Gastroesophageal sphincter (tissue), 4 donors: ENCODE results near the gene ANO2. TPM values are rescaled to one million over a fixed set of nuclear protein-coding genes. Genes with fewer than 3 reads are reported as not detected.

Source experiments
- ATAC-seq: fragments of 150-250 bp; one replicate; pipeline ENCODE4 v1.9.1; 2016; ENCODE audit warnings: mild to moderate bottlenecking, moderate library complexity
- H3K27ac ChIP-seq, 4 donors: fragments of 200-600 bp; sonication (generic) in 3 of 4; 1 replicate in 3 of 4; 2 replicates in 1 of 4; pipeline ENCODE4 v1.5.1; 2016 to 2019
- H3K27me3 ChIP-seq: fragments of 200-600 bp; sonication (generic); one replicate; pipeline ENCODE4 v1.5.1; 2019
- H3K36me3 ChIP-seq, 2 donors: fragments of 200-600 bp; sonication (generic); one replicate each; pipeline ENCODE4 v1.5.1; 2019; ENCODE audit warnings: control low read depth in 1 of 2
- H3K4me1 ChIP-seq, 3 donors: fragments of 200-600 bp; sonication (generic); 1 replicate in 2 of 3; 2 replicates in 1 of 3; pipeline ENCODE4 v1.5.1; 2016 to 2019; ENCODE audit warnings: control low read depth in 2 of 3
- H3K4me3 ChIP-seq, 2 donors: fragments of 200-600 bp; sonication (generic); one replicate each; pipeline ENCODE4 v1.5.1; 2019; ENCODE audit warnings: mild to moderate bottlenecking in 1 of 2, moderate library complexity in 1 of 2
- H3K9me3 ChIP-seq, 3 donors: fragments of 200-600 bp; sonication (generic); one replicate each; pipeline ENCODE4 v1.5.1; 2017 to 2019; ENCODE audit warnings: control low read depth in 2 of 3
- EP300 ChIP-seq: sonication (generic); formaldehyde crosslinking; IDR thresholded peaks from one replicate; pipeline ENCODE4 v1.6.1; 2017; ENCODE audit warnings: antibody characterized with exemption, mild to moderate bottlenecking
- POLR2A ChIP-seq, 2 donors: fragments of 450-650 bp; IDR thresholded peaks; one replicate each; pipeline ENCODE4 v1.6.1; 2017; ENCODE audit warnings: antibody characterized with exemption in 2 of 2, mild to moderate bottlenecking in 2 of 2, moderate library complexity in 1 of 2
- POLR2AphosphoS5 ChIP-seq: sonication (generic); formaldehyde crosslinking; IDR thresholded peaks from one replicate; pipeline ENCODE4 v1.6.1; 2017; ENCODE audit warnings: antibody characterized with exemption
- WGBS, 2 donors: methylation state at CpG; one replicate each; pipeline ENCODE4 v1.1.5; 2018; ENCODE audit warnings: low coverage in 1 of 2; 5-methylcytosine and 5-hydroxymethylcytosine counted together
- total RNA-seq, 4 donors: library from RNA; depleted of rRNA; stranded (reverse); fragments of >200 nt; gene quantifications; one replicate each; pipeline ENCODE4 v1.1.0, GENCODE V29; 2016
- TF ChIP-seq, protein P1 (sequence below), 4 experiments: fragments of 200-600 bp in 2 of 4; fragments of 450-650 bp in 2 of 4; sonication (generic) in 1 of 4; IDR thresholded peaks; one replicate each; pipeline ENCODE4 v1.5.1; 2017 to 2019; ENCODE audit warnings: antibody characterized with exemption in 4 of 4, mild to moderate bottlenecking in 2 of 4, moderate library complexity in 2 of 4

Gene ANO2
- total RNA-seq, 4 donors from 2014 or later = 3.1 to 10.9 (median 6.7) TPM

DNA sequence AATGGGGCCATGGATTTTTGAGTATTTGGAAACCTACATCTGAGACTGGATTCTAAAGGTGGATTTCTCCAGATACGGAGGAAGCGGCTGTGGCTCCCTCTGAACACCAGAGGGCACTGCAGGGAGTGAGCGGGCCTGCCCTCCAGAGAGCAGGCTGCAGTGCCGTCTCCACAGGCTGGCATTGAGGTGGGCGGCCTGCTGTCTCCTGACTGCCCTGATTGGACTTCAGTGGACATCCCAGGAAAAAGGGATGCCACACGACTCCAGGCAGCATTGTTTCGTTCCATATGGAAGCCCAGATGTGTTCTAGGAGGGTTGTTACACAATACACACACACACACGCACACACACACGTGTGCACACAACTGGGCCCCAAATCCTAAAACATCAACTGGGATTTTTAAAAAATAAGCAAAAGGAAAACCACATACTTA lies 20.9 kb upstream of the ANO2 start:
- Histone ChIP-seq H3K9me3 (no peaks in the 10 kb centered on the region), H3K4me1 (no peaks in the 10 kb centered on the region), H3K4me3 (no peak overlapping the region), H3K27me3 (no peaks in the 10 kb centered on the region), H3K36me3 (peaks cover 0 to 6% of the 10 kb centered on the region in 2 donors), H3K27ac (no peak overlapping the region)
- 60 to 63% methylated on average over 2 to 4 of the region's 9 CpGs for WGBS, 2 donors
- peak; percentile 69 for ATAC-seq
- TF ChIP-seq POLR2A (IDR thresholded peaks at IDR 0.05) (no peak), EP300 (no peak)
- TF ChIP-seq, protein P1, sequence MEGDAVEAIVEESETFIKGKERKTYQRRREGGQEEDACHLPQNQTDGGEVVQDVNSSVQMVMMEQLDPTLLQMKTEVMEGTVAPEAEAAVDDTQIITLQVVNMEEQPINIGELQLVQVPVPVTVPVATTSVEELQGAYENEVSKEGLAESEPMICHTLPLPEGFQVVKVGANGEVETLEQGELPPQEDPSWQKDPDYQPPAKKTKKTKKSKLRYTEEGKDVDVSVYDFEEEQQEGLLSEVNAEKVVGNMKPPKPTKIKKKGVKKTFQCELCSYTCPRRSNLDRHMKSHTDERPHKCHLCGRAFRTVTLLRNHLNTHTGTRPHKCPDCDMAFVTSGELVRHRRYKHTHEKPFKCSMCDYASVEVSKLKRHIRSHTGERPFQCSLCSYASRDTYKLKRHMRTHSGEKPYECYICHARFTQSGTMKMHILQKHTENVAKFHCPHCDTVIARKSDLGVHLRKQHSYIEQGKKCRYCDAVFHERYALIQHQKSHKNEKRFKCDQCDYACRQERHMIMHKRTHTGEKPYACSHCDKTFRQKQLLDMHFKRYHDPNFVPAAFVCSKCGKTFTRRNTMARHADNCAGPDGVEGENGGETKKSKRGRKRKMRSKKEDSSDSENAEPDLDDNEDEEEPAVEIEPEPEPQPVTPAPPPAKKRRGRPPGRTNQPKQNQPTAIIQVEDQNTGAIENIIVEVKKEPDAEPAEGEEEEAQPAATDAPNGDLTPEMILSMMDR (IDR thresholded peaks at IDR 0.05) = peak in 3 of 4 experiments; percentile 50 to 78 (median 62)

DNA sequence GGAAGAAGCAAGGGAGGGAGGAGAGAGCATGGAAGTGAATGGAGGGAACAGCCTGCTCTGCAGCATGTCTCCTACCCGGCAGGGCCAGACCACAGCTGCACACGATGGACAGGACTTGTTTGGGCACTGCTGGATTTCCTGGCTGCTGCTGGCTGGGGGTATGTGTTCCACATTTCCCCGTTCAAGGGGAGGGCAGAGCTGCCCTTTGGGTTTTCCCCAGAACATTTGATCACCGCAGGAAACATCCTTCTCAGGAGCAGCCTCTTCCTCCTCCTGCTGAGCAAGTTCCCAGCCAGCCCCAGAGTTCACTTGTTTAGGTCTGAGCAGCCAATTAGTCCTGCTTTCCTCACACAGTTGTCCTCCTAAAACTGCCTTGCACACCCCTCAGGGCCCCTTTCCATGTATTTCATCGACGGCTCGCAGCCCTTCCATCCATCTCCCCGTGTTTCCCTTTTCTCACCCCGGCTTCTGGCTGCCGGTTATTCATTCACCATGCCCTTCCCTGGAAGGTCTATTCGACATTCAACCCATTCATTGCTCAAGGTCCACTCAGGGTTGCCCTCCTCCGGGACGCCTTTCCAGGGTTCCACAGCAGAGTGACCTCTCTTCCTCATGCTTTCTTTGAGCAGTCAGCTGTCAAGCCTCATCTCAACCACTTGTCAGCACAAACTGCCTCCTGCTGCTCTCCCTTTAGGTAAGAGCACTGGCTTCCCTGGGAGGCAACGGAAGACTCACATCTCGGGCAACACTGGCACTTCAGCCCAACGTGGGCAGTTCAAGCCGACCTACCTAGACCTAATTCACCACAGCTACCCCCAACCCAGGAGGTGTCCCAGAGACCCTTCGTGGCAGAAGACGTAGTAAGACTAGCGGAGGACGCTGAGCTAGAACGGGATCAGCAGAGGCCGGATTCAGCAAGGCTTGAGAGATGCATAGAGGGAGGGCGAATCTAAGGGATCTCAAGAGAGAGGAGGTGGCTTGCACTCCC lies 20.1 kb upstream of the ANO2 start:
- ATAC-seq = no peak
- WGBS, 2 donors = 56 to 63% methylated on average over 5 to 15 of the region's 24 CpGs
- Histone ChIP-seq H3K9me3 (no peaks in the 10 kb centered on the region), H3K27ac (no peak overlapping the region), H3K4me1 (no peaks in the 10 kb centered on the region), H3K27me3 (no peaks in the 10 kb centered on the region), H3K36me3 (no peaks in the 10 kb centered on the region), H3K4me3 (no peak overlapping the region)
- TF ChIP-seq, protein P1 (IDR thresholded peaks at IDR 0.05) = no peak
- no peak for TF ChIP-seq POLR2AphosphoS5
- TF ChIP-seq POLR2A (IDR thresholded peaks at IDR 0.05) = no peak
- no peak for TF ChIP-seq EP300

DNA sequence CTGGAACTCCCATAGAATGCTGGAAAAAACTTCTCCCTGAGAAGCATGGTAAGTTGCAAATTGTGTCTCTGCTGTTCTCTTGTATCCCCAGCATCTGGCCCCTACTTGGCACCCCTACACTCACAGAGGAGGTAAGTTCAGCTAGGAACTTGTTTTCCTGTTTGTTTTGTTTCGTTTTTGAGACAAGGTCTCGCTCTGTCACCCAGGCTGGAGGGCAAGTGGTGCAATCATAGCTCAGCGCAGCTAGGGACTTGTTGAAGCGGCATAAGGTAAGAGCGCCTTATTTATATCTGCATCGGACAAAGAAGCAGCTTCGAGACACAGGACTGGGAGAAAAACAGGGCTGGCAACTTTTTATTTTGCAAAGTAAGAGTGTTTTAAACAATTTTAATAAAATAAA lies 18.5 kb upstream of the ANO2 start:
- no peak for ATAC-seq
- Histone ChIP-seq H3K27me3 (no peaks in the 10 kb centered on the region), H3K27ac (no peak overlapping the region), H3K36me3 (no peaks in the 10 kb centered on the region), H3K4me3 (no peak overlapping the region), H3K4me1 (no peaks in the 10 kb centered on the region), H3K9me3 (no peaks in the 10 kb centered on the region)
- 40 to 100% methylated on average over 1 to 2 of the region's 7 CpGs for WGBS, 2 donors
- no peak for TF ChIP-seq POLR2A (IDR thresholded peaks at IDR 0.05)
- no peak for TF ChIP-seq EP300
- no peak for TF ChIP-seq POLR2AphosphoS5
- TF ChIP-seq, protein P1 (IDR thresholded peaks at IDR 0.05) = no peak

DNA sequence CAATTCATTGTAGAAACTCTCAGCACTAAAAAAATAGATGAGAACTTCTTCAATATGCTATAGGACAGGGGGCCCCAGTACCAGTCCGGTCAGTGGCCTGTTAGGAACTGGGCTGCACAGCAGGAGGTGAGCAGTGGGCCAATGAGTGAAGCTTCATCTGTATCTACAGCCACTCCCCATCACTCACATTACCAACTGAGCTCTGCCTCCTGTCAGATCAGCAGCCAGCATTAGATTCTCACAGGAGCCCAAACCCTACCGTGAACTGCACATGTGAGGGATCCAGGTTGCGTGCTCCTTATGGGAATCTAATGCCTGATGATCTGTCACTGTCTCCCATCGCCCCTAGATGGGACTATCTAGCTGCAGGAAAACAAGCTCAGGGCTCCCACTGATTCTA lies 15.7 kb upstream of the ANO2 start:
- Histone ChIP-seq H3K9me3 (no peaks in the 10 kb centered on the region), H3K4me3 (no peak overlapping the region), H3K27ac (no peak overlapping the region), H3K4me1 (no peaks in the 10 kb centered on the region), H3K36me3 (no peaks in the 10 kb centered on the region), H3K27me3 (peaks cover 10% of the 10 kb centered on the region)
- ATAC-seq = no peak
- 83 to 100% methylated on average over 1 to 2 of the region's 4 CpGs for WGBS, 2 donors
- TF ChIP-seq, protein P1 (IDR thresholded peaks at IDR 0.05) = no peak
- TF ChIP-seq POLR2A (IDR thresholded peaks at IDR 0.05) (no peak), EP300 (no peak), POLR2AphosphoS5 (no peak)

DNA sequence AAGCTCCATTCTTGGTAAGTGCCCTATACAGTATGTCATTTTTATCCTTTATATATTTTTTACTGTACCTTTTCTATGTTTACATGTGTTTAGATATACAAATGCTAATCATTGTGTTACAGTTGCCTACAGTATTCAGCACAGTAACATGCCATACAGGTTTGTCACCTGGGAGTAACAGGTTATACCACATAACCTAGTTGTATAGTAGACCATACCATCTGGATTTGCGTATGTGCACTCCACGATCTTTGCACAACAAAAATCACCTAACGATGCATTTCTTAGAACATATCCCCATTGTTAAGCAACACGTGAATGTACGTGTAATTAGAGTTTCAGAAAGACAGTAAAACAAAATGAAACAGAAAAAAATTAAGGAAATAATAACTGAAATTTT lies 11.9 kb upstream of the ANO2 start:
- peaks cover 20% of the 10 kb centered on the region for H3K27me3 ChIP-seq
- no peaks in the 10 kb centered on the region for H3K4me1 ChIP-seq
- no peak overlapping the region for H3K27ac ChIP-seq
- ATAC-seq = no peak
- 97 to 99% methylated on average over 5 of the region's 5 CpGs for WGBS, 2 donors
- no peak overlapping the region for H3K4me3 ChIP-seq
- no peaks in the 10 kb centered on the region for H3K9me3 ChIP-seq
- H3K36me3 ChIP-seq = no peaks in the 10 kb centered on the region
- TF ChIP-seq POLR2AphosphoS5 (no peak), EP300 (no peak)
- TF ChIP-seq, protein P1 (IDR thresholded peaks at IDR 0.05) = no peak
